K562 (cell line): ENCODE measurements around the gene SMARCA4. TPM values are rescaled to one million over a fixed set of nuclear protein-coding genes. Genes with fewer than 3 reads are reported as not detected.

Experiments used
- HDAC3 ChIP-seq: fragments of 450-650 bp; IDR thresholded peaks from 2 replicates; pipeline ENCODE4 v1.6.1; 2018; ENCODE audit warnings: borderline replicate concordance, mild to moderate bottlenecking, moderate library complexity; ENCODE audit not compliant: partially characterized antibody
- JUND ChIP-seq, 2 experiments: IDR thresholded peaks; 2 replicates in 1 of 2; 3 replicates in 1 of 2; pipeline ENCODE4 v1.6.1; 2011; ENCODE audit warnings: borderline replicate concordance in 2 of 2, low read depth in 2 of 2, low read length in 2 of 2, improper control_type of control experiment in 1 of 2, missing biosample characterization in 1 of 2, missing genetic modification characterization in 1 of 2, missing genetic modification reagents in 1 of 2
- MAFG ChIP-seq: fragments of 450-650 bp; conservative IDR thresholded peaks from 2 replicates; pipeline ENCODE4 v1.6.1; 2016; ENCODE audit warnings: missing genetic modification characterization, missing compliant biosample characterization
- MGA ChIP-seq: fragments of 450-650 bp; IDR thresholded peaks from 2 replicates; pipeline ENCODE4 v1.6.1; 2016; ENCODE audit warnings: mild to moderate bottlenecking, moderate library complexity
- NEUROD1 ChIP-seq: fragments of 150-350 bp; IDR thresholded peaks from 2 replicates; pipeline ENCODE4 v1.6.1; 2014; ENCODE audit warnings: borderline replicate concordance, low read length, low read depth; ENCODE audit not compliant: partially characterized antibody
- NR2C1 ChIP-seq, 2 experiments: fragments of 450-650 bp; IDR thresholded peaks; 2 replicates each; pipeline ENCODE4 v1.6.1; 2017; ENCODE audit warnings: mild to moderate bottlenecking in 2 of 2, antibody characterized with exemption in 1 of 2, inconsistent platforms in 1 of 2, missing compliant biosample characterization in 1 of 2, missing genetic modification characterization in 1 of 2
- NR2C2 ChIP-seq, 2 experiments: fragments of 200-800 bp in 1 of 2; sonication (Bioruptor generic) in 1 of 2; sonication (generic) in 1 of 2; formaldehyde crosslinking in 1 of 2; IDR thresholded peaks; 2 replicates each; pipeline versions ENCODE4 v1.6.1 to v1.8.0; 2016 to 2022; ENCODE audit warnings: mild to moderate bottlenecking in 1 of 2, missing compliant biosample characterization in 1 of 2, missing genetic modification characterization in 1 of 2, missing genetic modification reagents in 1 of 2
- ZC3H8 ChIP-seq: fragments of 450-650 bp; IDR thresholded peaks from 2 replicates; pipeline ENCODE4 v1.6.1; 2017
- ZNF592 ChIP-seq: fragments of 450-650 bp; IDR thresholded peaks from 2 replicates; pipeline ENCODE4 v1.6.1; 2017; ENCODE audit warnings: antibody characterized with exemption, mild to moderate bottlenecking
- polyA plus RNA-seq, 8 experiments: library from polyadenylated mRNA; depleted of rRNA in 4 of 8; stranded (reverse) in 5 of 8; unstranded in 3 of 8; fragments of >200 nt; fragmentation: Nextera tagmentation in 2 of 8; fragmentation: Illumina TruSeq in 1 of 8; extraction: Ambion mirVana in 2 of 8; extraction: Trizol in 1 of 8; gene quantifications; 2 replicates each; pipeline versions ENCODE4 v1.2.1 to v1.2.3, GENCODE V29; 2011 to 2014; ENCODE audit warnings: inconsistent platforms in 1 of 8, missing spikeins in 1 of 8
- total RNA-seq, 7 experiments: library from RNA; depleted of rRNA in 6 of 7; stranded (reverse); fragments of >200 nt in 6 of 7; fragmentation: Illumina TruSeq in 2 of 7; extraction: Trizol in 2 of 7; gene quantifications; 2 replicates each; pipeline versions ENCODE4 v1.2.1 to v1.2.3, GENCODE V29; 2011 to 2021; ENCODE audit warnings: low replicate concordance in 1 of 7

The SMARCA4 gene
- total and polyA plus RNA-seq, 9 of the 15 experiments (the other 6 are each of a cell fraction or from before 2014, with no cell fraction given) = 19.3 to 207 (median 52.1) TPM

GRCh38 chr19:11088506-11089253 is 127.8 kb downstream of the SMARCA4 start (continued):
- TF ChIP-seq MGA = peak; percentile 52; the same call in 1 of the 2 replicates
- no peak for TF ChIP-seq MAFG (tag)
- TF ChIP-seq NR2C2 (CRISPR knock-in tag; IDR thresholded peaks at IDR 0.05) = no peak
- TF ChIP-seq NR2C2 (tag; IDR thresholded peaks at IDR 0.05) = peak; percentile 26; the same call in 1 of the 2 replicates
- no peak for TF ChIP-seq NR2C1 (IDR thresholded peaks at IDR 0.05)
- 0 out of 2 replicates have a peak, but pooled peaks have one; percentile 5 for TF ChIP-seq NR2C1 (tag; IDR thresholded peaks at IDR 0.05)
- TF ChIP-seq JUND (IDR thresholded peaks at IDR 0.05; ENCODE audit: borderline replicate concordance, low read depth, low read length) = no peak
- TF ChIP-seq JUND (tag; IDR thresholded peaks at IDR 0.05; ENCODE audit: borderline replicate concordance, low read depth, low read length) = no peak; the same call in 2 of the 3 replicates
- no peak for TF ChIP-seq ZC3H8
- TF ChIP-seq ZNF592 = peak; percentile 90; the same call in 1 of the 2 replicates
- TF ChIP-seq HDAC3 = peak; percentile 10
- no peak for TF ChIP-seq NEUROD1
